Activated naive CD8-positive, alpha-beta T cell (primary cell): ENCODE measurements around the gene CDKAL1.
"Not testable (repeated sequence)": the region's sequence is repeated elsewhere in the genome, so short reads cannot be mapped to it uniquely, and the experiment has no call there.

Experiments
- H3K27ac Mint-ChIP-seq: one replicate; pipeline ENCODE4 v1.8.0; 2021; ENCODE audit warnings: mixed read lengths
- H3K27me3 Mint-ChIP-seq: one replicate; pipeline ENCODE4 v1.8.0; 2021; ENCODE audit warnings: mixed read lengths
- H3K36me3 Mint-ChIP-seq: one replicate; pipeline ENCODE4 v1.8.0; 2021; ENCODE audit warnings: mixed read lengths
- H3K4me1 Mint-ChIP-seq: one replicate; pipeline ENCODE4 v1.8.0; 2021; ENCODE audit warnings: low read depth, mixed read lengths
- H3K4me3 Mint-ChIP-seq: one replicate; pipeline ENCODE4 v1.8.0; 2021; ENCODE audit warnings: mild to moderate bottlenecking, mixed read lengths
- H3K9me3 Mint-ChIP-seq: one replicate; pipeline ENCODE4 v1.8.0; 2021; ENCODE audit warnings: low read depth, mixed read lengths

CDKAL1 gene

GRCh38 chr6:20569000-20569610 lies 34.8 kb downstream of the CDKAL1 start:
- Mint-ChIP-seq H3K27ac (no peak overlapping the region), H3K9me3 (no peaks in the 10 kb centered on the region), H3K4me1 (peaks cover 14% of the 10 kb centered on the region), H3K27me3 (no peaks in the 10 kb centered on the region), H3K36me3 (peaks cover 3% of the 10 kb centered on the region), H3K4me3 (no peak overlapping the region)

- Mint-ChIP-seq H3K4me1 (peaks cover 8% of the 10 kb centered on the region), H3K27ac (no peak overlapping the region), H3K27me3 (no peaks in the 10 kb centered on the region), H3K4me3 (no peak overlapping the region), H3K9me3 (no peaks in the 10 kb centered on the region), H3K36me3 (peaks cover 3% of the 10 kb centered on the region)
Observed at GRCh38 chr6:20571261-20571660, 37.0 kb downstream of the CDKAL1 start.

DNA sequence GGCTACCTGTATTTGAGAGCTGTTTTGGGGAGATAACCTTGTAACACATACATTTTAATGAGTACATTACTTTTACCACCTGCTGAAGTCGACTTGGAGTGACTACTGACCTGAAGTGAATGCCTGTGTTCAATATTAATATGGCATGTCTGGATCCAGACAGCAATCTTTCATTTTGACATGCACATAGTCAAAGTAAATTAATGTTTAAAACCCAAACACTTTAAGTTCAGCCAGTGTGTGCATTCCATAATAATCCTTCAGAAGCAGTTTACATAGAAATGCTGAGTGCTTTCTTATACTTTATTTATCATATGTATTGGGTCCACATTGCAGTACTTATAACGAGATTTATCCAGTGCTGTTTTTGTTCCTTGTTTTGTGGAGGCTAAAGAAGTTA lies 38.0 kb downstream of the CDKAL1 start:
- Mint-ChIP-seq H3K4me3 (no peak overlapping the region), H3K4me1 (peaks cover 12% of the 10 kb centered on the region), H3K27ac (no peak overlapping the region), H3K27me3 (no peaks in the 10 kb centered on the region), H3K9me3 (no peaks in the 10 kb centered on the region), H3K36me3 (peaks cover 1% of the 10 kb centered on the region)

GRCh38 chr6:20572940-20573339 lies 38.7 kb downstream of the CDKAL1 start:
- Mint-ChIP-seq H3K27me3 (no peaks in the 10 kb centered on the region), H3K4me1 (peaks cover 14% of the 10 kb centered on the region), H3K36me3 (peaks cover 2% of the 10 kb centered on the region), H3K9me3 (no peaks in the 10 kb centered on the region), H3K4me3 (no peak overlapping the region), H3K27ac (no peak overlapping the region)

DNA sequence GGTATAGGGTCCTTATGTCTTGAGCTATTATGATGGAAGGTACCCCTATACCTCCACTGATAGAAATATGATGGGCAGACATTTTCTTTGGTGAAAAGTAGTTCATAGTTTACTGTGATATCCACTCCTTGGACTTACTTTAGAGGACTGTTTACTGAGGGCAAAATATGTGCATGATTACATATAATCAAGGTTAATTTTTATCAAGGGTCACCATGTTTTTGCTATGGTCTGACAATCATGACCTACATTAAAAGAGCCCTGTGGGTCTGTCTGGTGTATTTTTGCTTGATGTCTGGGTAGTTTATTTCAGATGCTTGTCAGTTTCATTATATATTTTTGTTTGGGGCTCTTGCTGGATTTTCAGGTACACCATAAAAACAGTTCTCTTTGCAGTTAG lies 40.1 kb downstream of the CDKAL1 start:
- Mint-ChIP-seq H3K4me1 (peaks cover 14% of the 10 kb centered on the region), H3K36me3 (peaks cover 4% of the 10 kb centered on the region), H3K9me3 (no peaks in the 10 kb centered on the region), H3K27me3 (no peaks in the 10 kb centered on the region), H3K27ac (no peak overlapping the region), H3K4me3 (no peak overlapping the region)

DNA sequence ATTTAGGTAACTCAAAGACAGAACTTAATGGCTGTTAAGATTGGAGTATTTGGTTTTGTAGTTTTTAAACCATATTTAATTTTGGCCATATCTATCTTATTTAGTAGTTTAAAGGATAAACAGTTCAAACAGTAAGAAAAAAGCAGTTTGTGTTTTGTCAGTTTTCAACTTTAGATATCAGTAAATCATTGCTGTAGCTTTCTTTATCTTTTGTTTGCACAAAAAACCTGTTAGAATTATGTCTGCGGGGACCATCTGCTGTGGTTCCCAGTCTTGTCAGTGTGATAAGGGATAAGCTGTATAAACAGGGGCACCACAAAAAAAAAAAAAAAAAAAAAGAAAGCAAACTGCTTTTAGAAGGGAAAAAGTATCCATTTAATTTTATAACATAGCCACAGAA lies 40.9 kb downstream of the CDKAL1 start:
- H3K9me3 Mint-ChIP-seq, result no peaks in the 10 kb centered on the region
- H3K36me3 Mint-ChIP-seq, result peaks cover 9% of the 10 kb centered on the region
- H3K27me3 Mint-ChIP-seq, result no peaks in the 10 kb centered on the region
- H3K27ac Mint-ChIP-seq, result no peak overlapping the region
- H3K4me3 Mint-ChIP-seq, result no peak overlapping the region
- peaks cover 14% of the 10 kb centered on the region for H3K4me1 Mint-ChIP-seq

- peaks cover 14% of the 10 kb centered on the region for H3K4me1 Mint-ChIP-seq
- no peaks in the 10 kb centered on the region for H3K27me3 Mint-ChIP-seq
- H3K9me3 Mint-ChIP-seq, result no peaks in the 10 kb centered on the region
- H3K27ac Mint-ChIP-seq, result no peak overlapping the region
- peaks cover 9% of the 10 kb centered on the region for H3K36me3 Mint-ChIP-seq
- no peak overlapping the region for H3K4me3 Mint-ChIP-seq
Observed at GRCh38 chr6:20575704-20576451, 41.6 kb downstream of the CDKAL1 start.

- H3K27me3 Mint-ChIP-seq, result no peaks in the 10 kb centered on the region
- H3K36me3 Mint-ChIP-seq, result peaks cover 9% of the 10 kb centered on the region
- H3K9me3 Mint-ChIP-seq, result no peaks in the 10 kb centered on the region
- no peak overlapping the region for H3K4me3 Mint-ChIP-seq
- peaks cover 14% of the 10 kb centered on the region for H3K4me1 Mint-ChIP-seq
- peak overlapping the region; percentile 41 for H3K27ac Mint-ChIP-seq
Observed at GRCh38 chr6:20577173-20577688, 43.0 kb downstream of the CDKAL1 start.

- Mint-ChIP-seq H3K4me3 (no peak overlapping the region), H3K27ac (no peak overlapping the region), H3K27me3 (no peaks in the 10 kb centered on the region), H3K4me1 (peaks cover 8% of the 10 kb centered on the region), H3K9me3 (no peaks in the 10 kb centered on the region), H3K36me3 (peaks cover 23% of the 10 kb centered on the region)
Observed at GRCh38 chr6:20581070-20581469, 46.8 kb downstream of the CDKAL1 start.

DNA sequence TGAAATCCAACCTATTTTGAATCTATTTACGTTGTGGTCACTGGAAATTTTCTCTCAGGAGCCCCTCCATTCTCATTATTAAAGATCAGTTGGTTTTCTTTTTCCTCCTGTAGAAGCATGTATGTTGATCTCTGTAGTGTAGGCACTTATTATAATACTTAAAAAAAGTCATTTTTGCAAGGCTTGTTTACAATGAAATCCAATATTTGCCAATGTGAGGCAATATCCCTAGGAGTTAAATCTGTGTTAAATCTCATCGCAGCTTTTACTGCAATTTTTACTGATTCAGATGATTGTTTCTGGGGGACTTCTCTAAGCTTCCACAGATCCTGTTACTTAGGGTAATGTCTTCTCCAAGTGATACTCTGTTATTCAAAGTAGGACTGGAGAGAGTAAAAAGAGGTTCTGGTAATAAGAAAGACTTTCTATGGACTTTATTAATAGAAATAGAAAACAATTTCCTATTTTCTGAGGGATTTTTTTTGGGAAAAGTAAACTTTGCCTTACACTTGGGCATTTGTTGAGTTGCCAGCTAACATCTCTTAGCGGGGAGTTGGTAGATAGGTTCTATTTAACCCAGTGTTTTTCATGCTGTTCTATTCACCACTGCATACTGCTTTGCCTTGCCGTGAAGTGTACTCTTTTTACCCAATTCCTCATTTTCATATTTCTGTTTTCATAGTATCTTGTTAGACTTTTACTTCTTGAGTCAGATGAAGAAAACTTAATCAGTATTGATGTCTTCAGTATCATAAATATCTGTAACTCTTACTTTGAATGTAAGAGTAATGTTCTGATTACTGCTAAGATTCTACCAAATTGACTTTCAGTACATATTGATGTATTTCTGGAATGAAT lies 48.6 kb downstream of the CDKAL1 start:
- no peak overlapping the region for H3K4me3 Mint-ChIP-seq
- H3K27ac Mint-ChIP-seq, result no peak overlapping the region
- no peaks in the 10 kb centered on the region for H3K9me3 Mint-ChIP-seq
- peaks cover 2% of the 10 kb centered on the region for H3K4me1 Mint-ChIP-seq
- no peaks in the 10 kb centered on the region for H3K27me3 Mint-ChIP-seq
- H3K36me3 Mint-ChIP-seq, result peaks cover 22% of the 10 kb centered on the region

DNA sequence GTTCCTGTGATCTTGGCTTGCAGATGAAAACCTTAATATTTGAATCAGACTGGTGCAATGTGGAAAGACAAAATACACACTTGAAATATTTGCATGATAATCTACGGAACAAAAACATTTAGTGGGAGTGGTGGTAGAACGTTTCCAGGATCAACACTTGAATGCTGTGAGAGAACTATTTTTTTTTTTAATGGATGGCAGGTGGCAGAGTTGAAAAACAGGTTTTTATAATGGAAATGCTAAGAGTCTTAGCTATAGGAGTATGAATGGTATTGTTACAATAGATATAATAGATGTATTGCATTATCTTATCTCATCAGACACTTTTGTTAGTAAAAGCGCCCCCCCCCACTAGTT lies 49.2 kb downstream of the CDKAL1 start:
- Mint-ChIP-seq H3K4me3 (no peak overlapping the region), H3K4me1 (peaks cover 7% of the 10 kb centered on the region), H3K27me3 (no peaks in the 10 kb centered on the region), H3K9me3 (no peaks in the 10 kb centered on the region), H3K36me3 (peaks cover 22% of the 10 kb centered on the region), H3K27ac (no peak overlapping the region)

DNA sequence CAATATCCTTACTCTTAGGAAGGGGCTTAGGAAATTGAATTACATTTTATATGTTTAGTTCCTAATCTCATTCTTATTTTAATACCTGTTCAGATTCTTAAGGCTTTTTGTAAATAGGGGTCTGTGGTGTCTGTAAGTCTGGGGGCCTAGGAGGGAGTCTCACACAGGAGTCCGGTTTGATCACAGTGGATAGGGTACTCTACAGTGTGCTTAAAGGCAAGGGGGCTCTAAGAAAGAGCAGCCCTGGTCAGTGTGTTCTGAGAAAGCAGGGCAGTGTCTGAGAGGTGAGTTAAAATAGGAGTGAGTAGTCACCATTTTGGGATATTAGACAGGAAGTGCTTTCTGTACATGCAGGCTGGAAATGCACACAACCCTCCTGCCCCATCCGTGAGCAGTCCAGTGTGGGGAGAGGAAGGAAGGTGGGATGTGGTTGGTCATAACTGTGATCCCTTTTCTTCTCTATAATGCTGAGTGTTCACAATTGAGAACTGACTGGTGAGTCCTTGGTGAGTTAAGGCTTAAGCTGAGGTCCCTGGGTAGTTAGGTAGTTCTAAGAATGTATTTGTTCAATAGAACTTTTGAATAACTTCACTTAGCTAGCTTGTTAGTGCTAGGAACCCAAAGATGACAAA lies 50.0 kb downstream of the CDKAL1 start:
- no peaks in the 10 kb centered on the region for H3K27me3 Mint-ChIP-seq
- H3K9me3 Mint-ChIP-seq, result no peaks in the 10 kb centered on the region
- H3K4me1 Mint-ChIP-seq, result peaks cover 13% of the 10 kb centered on the region
- peaks cover 20% of the 10 kb centered on the region for H3K36me3 Mint-ChIP-seq
- no peak overlapping the region for H3K4me3 Mint-ChIP-seq
- no peak overlapping the region for H3K27ac Mint-ChIP-seq

DNA sequence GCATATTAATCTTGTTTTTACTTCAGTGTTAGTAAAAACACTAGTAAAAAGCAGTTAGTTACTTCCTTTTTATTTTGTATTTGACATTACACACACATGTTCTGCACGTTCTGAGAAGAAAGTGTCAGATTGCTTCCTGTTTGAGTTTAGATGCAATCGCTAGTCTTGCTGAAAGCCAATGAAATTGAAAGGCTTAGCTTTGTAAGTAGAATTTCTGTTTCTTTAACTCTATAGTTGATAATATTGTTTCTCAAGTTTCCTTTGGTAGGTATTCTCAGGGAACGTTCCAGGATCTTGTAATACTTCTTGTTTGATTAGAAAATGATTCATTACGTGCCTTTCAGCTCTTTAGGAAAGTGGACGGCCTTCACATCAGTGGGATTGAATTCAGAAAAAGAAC lies 55.0 kb downstream of the CDKAL1 start:
- H3K27ac Mint-ChIP-seq, result no peak overlapping the region
- peaks cover 9% of the 10 kb centered on the region for H3K9me3 Mint-ChIP-seq
- H3K4me1 Mint-ChIP-seq, result peaks cover 27% of the 10 kb centered on the region
- H3K36me3 Mint-ChIP-seq, result peaks cover 30% of the 10 kb centered on the region
- no peaks in the 10 kb centered on the region for H3K27me3 Mint-ChIP-seq
- H3K4me3 Mint-ChIP-seq, result no peak overlapping the region

- H3K4me3 Mint-ChIP-seq, H3K27me3 Mint-ChIP-seq, H3K27ac Mint-ChIP-seq: not testable (repeated sequence)
- Mint-ChIP-seq H3K36me3 (peaks cover 29% of the 10 kb centered on the region), H3K4me1 (peaks cover 27% of the 10 kb centered on the region), H3K9me3 (peaks cover 13% of the 10 kb centered on the region)
Observed at GRCh38 chr6:20590476-20590875, 56.2 kb downstream of the CDKAL1 start.
